Suprapubic skin (tissue), 4 donors: ENCODE results near the gene ALDH9A1. TPM values are rescaled to one million over a fixed set of nuclear protein-coding genes. Genes with fewer than 3 reads are reported as not detected.

Experiments used
- DNase-seq, 2 donors: peaks; one replicate each; pipeline ENCODE4 v3.0.0-alpha.2; 2019; ENCODE audit warnings: low spot score in 2 of 2
- H3K27ac ChIP-seq: fragments of 200-600 bp; sonication (generic); one replicate; pipeline ENCODE4 v1.5.1; 2019
- H3K27me3 ChIP-seq: fragments of 200-600 bp; sonication (generic); one replicate; pipeline ENCODE4 v1.5.1; 2019
- H3K36me3 ChIP-seq: fragments of 200-600 bp; sonication (generic); one replicate; pipeline ENCODE4 v1.5.1; 2019
- H3K4me1 ChIP-seq: fragments of 200-600 bp; sonication (generic); one replicate; pipeline ENCODE4 v1.5.1; 2019
- H3K4me3 ChIP-seq: fragments of 200-600 bp; sonication (generic); one replicate; pipeline ENCODE4 v1.5.1; 2019; ENCODE audit warnings: mild to moderate bottlenecking
- H3K9me3 ChIP-seq: fragments of 200-600 bp; sonication (generic); one replicate; pipeline ENCODE4 v1.5.1; 2019
- CTCF ChIP-seq, 2 donors: fragments of 200-600 bp in 1 of 2; fragments of 450-650 bp in 1 of 2; sonication (generic) in 1 of 2; IDR thresholded peaks; one replicate each; pipeline ENCODE4 v1.5.1; 2016 to 2019; ENCODE audit warnings: antibody characterized with exemption in 2 of 2, mild to moderate bottlenecking in 1 of 2, moderate library complexity in 1 of 2
- EP300 ChIP-seq: sonication (generic); formaldehyde crosslinking; IDR thresholded peaks from one replicate; pipeline ENCODE4 v1.6.1; 2017; ENCODE audit warnings: antibody characterized with exemption
- POLR2A ChIP-seq, 2 donors: fragments of 450-650 bp; IDR thresholded peaks; one replicate each; pipeline ENCODE4 v1.6.1; 2017; ENCODE audit warnings: antibody characterized with exemption in 2 of 2, mild to moderate bottlenecking in 2 of 2, moderate library complexity in 2 of 2
- POLR2AphosphoS5 ChIP-seq, 3 donors: sonication (generic); formaldehyde crosslinking; IDR thresholded peaks; one replicate each; pipeline ENCODE4 v1.6.1; 2017; ENCODE audit warnings: antibody characterized with exemption in 3 of 3
- WGBS: methylation state at CpG from one replicate; pipeline ENCODE4 v1.1.5; 2018; 5-methylcytosine and 5-hydroxymethylcytosine counted together
- total RNA-seq, 4 donors: library from RNA; depleted of rRNA; stranded (reverse); fragments of >200 nt; gene quantifications; one replicate each; pipeline ENCODE4 v1.1.0, GENCODE V29; 2016

ALDH9A1 gene
- total RNA-seq, 4 donors from 2014 or later = 59.7 to 91.5 (median 76.9) TPM

- H3K4me1 ChIP-seq = peaks cover 30% of the 10 kb centered on the region
- 84% methylated on average over 7 of the region's 7 CpGs for WGBS
- H3K27ac ChIP-seq = no peak overlapping the region
- no peaks in the 10 kb centered on the region for H3K27me3 ChIP-seq
- TF ChIP-seq CTCF (IDR thresholded peaks at IDR 0.05) = no peak
- no peak for TF ChIP-seq POLR2A (IDR thresholded peaks at IDR 0.05)
- no peak for TF ChIP-seq POLR2AphosphoS5 (IDR thresholded peaks at IDR 0.05)
- no peak for TF ChIP-seq EP300
- H3K4me3 ChIP-seq = no peak overlapping the region
- DNase-seq = no peak
- H3K36me3 ChIP-seq = peaks cover 38% of the 10 kb centered on the region
- no peaks in the 10 kb centered on the region for H3K9me3 ChIP-seq
Observed at GRCh38 chr1:165648919-165649572, 49.3 kb downstream of the ALDH9A1 start.

GRCh38 chr1:165647970-165648369, 50.4 kb downstream of the ALDH9A1 start:
- Histone ChIP-seq H3K27ac (no peak overlapping the region), H3K4me3 (no peak overlapping the region), H3K9me3 (no peaks in the 10 kb centered on the region), H3K27me3 (no peaks in the 10 kb centered on the region), H3K4me1 (peaks cover 30% of the 10 kb centered on the region), H3K36me3 (peaks cover 27% of the 10 kb centered on the region)
- DNase-seq = no peak
- TF ChIP-seq POLR2AphosphoS5 (IDR thresholded peaks at IDR 0.05) (no peak), EP300 (no peak), POLR2A (IDR thresholded peaks at IDR 0.05) (no peak), CTCF (IDR thresholded peaks at IDR 0.05) (no peak)
- WGBS = 87% methylated on average over 4 of the region's 4 CpGs

DNA sequence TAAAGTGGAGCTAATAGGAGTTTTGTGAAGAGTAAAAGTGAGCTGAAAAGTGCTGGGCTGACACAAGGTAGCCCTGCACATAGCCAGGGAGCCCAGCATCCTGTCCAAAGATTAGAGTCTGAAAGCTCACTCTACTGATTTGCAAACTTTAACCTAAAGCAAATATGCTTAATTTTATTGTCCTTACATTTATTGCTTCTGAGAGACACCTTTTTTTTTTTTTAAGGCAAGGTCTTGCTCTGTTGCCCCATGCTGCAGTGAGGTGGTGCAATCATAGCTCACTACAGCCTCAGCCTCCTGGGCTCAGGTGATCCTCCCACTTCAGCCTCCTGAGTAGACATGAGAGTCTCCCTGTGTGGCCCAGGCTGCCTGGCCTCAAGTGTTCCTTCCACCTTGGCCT, 50.8 kb downstream of the ALDH9A1 start:
- no peaks in the 10 kb centered on the region for H3K9me3 ChIP-seq
- DNase-seq = no peak
- H3K36me3 ChIP-seq = peaks cover 23% of the 10 kb centered on the region
- no peaks in the 10 kb centered on the region for H3K27me3 ChIP-seq
- peaks cover 30% of the 10 kb centered on the region for H3K4me1 ChIP-seq
- H3K27ac ChIP-seq = no peak overlapping the region
- H3K4me3 ChIP-seq = no peak overlapping the region
- TF ChIP-seq CTCF (IDR thresholded peaks at IDR 0.05) = no peak
- TF ChIP-seq POLR2AphosphoS5 (IDR thresholded peaks at IDR 0.05) = no peak
- no peak for TF ChIP-seq POLR2A (IDR thresholded peaks at IDR 0.05)
- no peak for TF ChIP-seq EP300

DNA sequence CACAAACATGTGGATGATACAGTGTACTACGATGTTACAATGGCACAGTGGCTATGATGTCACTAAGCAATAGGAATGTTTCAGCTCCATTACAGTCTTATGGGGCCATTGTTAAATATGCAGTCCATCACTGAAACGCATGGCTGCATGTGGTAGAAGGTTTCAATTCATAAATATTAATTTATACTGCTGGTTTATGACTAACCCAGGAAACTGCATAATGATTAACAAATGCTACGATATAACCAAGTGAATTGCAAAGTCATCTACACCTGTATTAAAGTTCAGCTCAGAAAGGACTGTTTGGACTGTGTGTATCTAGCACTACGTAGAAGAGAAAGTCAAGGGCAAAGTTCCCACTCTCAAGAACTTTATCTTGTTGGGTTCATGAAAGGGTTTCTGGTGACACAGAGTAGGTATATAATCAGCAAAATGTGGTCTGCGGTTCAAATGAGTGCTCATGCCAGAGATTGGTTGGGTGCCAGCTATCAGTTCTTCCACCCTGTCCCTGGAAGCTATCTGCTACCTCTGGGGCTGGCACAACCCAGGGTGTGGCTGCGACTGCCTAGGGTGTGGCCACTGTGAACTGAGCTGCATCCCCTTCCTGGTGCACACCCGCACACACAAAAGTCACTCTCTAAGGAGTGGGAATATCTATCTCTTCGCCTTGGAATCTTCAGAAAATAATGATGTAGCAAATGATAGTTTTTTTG, 52.6 kb downstream of the ALDH9A1 start:
- Histone ChIP-seq H3K4me1 (peaks cover 45% of the 10 kb centered on the region), H3K9me3 (no peaks in the 10 kb centered on the region), H3K27me3 (no peaks in the 10 kb centered on the region), H3K27ac (no peak overlapping the region), H3K36me3 (peaks cover 10% of the 10 kb centered on the region), H3K4me3 (no peak overlapping the region)
- DNase-seq = no peak
- 54% methylated on average over 8 of the region's 8 CpGs for WGBS
- TF ChIP-seq POLR2A (IDR thresholded peaks at IDR 0.05) (no peak), CTCF (IDR thresholded peaks at IDR 0.05) (no peak), EP300 (no peak), POLR2AphosphoS5 (IDR thresholded peaks at IDR 0.05) (no peak)

DNA sequence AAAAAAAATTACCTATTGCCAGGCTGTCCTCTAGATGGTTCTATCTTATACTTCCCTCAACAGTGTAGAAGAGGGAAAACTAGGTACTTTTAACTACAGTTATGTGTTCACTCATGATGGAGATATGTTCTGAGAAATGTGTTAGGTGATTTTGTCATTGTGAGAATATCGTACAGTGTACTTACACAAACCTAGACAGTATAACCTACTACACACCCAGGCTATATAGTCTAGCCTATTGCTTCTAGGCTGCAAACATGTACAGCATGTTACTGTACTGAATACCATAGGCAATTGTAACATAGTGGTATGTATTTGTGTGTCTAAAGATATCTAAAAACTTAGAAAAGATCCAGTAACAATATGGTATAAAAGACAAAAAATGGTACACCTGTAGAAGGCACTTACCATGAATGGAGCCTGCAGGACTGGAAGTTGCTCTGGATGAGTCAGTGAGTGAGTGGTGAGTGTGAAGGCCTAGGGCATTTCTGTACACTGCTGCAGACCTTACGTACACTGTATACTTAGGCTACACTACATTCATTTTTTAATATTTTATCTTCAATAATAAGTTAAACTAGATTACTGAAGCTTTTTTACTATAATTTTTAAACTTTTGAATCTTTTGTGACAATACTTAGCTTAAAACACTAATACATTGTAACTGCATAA, 54.2 kb downstream of the ALDH9A1 start:
- Histone ChIP-seq H3K9me3 (no peaks in the 10 kb centered on the region), H3K27me3 (no peaks in the 10 kb centered on the region), H3K36me3 (peaks cover 9% of the 10 kb centered on the region), H3K27ac (no peak overlapping the region), H3K4me1 (peaks cover 45% of the 10 kb centered on the region), H3K4me3 (no peak overlapping the region)
- TF ChIP-seq POLR2A (IDR thresholded peaks at IDR 0.05) (no peak), POLR2AphosphoS5 (IDR thresholded peaks at IDR 0.05) (no peak), EP300 (no peak), CTCF (IDR thresholded peaks at IDR 0.05) (no peak)
- no peak for DNase-seq
- WGBS = 75% methylated on average over 2 of the region's 2 CpGs
